Stimulated activated CD8-positive, alpha-beta memory T cell treated with anti-CD3 and anti-CD28 coated beads, Interleukin-7, amount 100 ng/mL, for 1 hour (primary cell): ENCODE measurements around the gene EYS.
"Not testable (repeated sequence)": the region's sequence is repeated elsewhere in the genome, so short reads cannot be mapped to it uniquely, and the experiment has no call there.

Experiments used
- DNase-seq, 2 donors: peaks; one replicate each; pipeline ENCODE4 v3.0.0-alpha.2; 2020; ENCODE audit warnings: low read depth in 2 of 2

EYS gene

GRCh38 chr6:64477391-64477790 is 1229.6 kb downstream of the EYS start:
- no peak for DNase-seq

- no peak for DNase-seq
Measured at GRCh38 chr6:64476935-64477334, 1230.1 kb downstream of the EYS start.

- DNase-seq = not testable (repeated sequence)
Measured at GRCh38 chr6:64469405-64469804, 1237.6 kb downstream of the EYS start.

GRCh38 chr6:64467656-64468055 is 1239.4 kb downstream of the EYS start:
- no peak for DNase-seq

GRCh38 chr6:64459411-64459944 is 1247.5 kb downstream of the EYS start:
- DNase-seq = no peak

- not testable (repeated sequence) for DNase-seq
Measured at GRCh38 chr6:64448101-64448500, 1258.9 kb downstream of the EYS start.

- no peak for DNase-seq
Measured at GRCh38 chr6:64445038-64445437, 1262.0 kb downstream of the EYS start.

GRCh38 chr6:64439274-64439673 is 1267.8 kb downstream of the EYS start:
- no peak for DNase-seq

GRCh38 chr6:64437996-64438395 is 1269.0 kb downstream of the EYS start:
- DNase-seq = no peak

GRCh38 chr6:64429926-64430325 is 1277.1 kb downstream of the EYS start:
- no peak for DNase-seq

GRCh38 chr6:64428186-64428585 is 1278.8 kb downstream of the EYS start:
- DNase-seq = no peak

GRCh38 chr6:64415926-64416325 is 1291.1 kb downstream of the EYS start:
- DNase-seq = no peak

GRCh38 chr6:64411226-64411625 is 1295.8 kb downstream of the EYS start:
- no peak for DNase-seq

GRCh38 chr6:64409948-64410347 is 1297.1 kb downstream of the EYS start:
- DNase-seq = no peak

- DNase-seq = no peak
Measured at GRCh38 chr6:64404396-64404795, 1302.6 kb downstream of the EYS start.

- DNase-seq = no peak
Measured at GRCh38 chr6:64383277-64383676, 1323.7 kb downstream of the EYS start.

- no peak for DNase-seq
Measured at GRCh38 chr6:64376394-64376793, 1330.6 kb downstream of the EYS start.

- DNase-seq = no peak
Measured at GRCh38 chr6:64357430-64357829, 1349.6 kb downstream of the EYS start.

- DNase-seq = no peak
Measured at GRCh38 chr6:64347411-64347810, 1359.6 kb downstream of the EYS start.

- no peak for DNase-seq
Measured at GRCh38 chr6:64335195-64335594, 1371.8 kb downstream of the EYS start.

GRCh38 chr6:64334636-64335035 is 1372.4 kb downstream of the EYS start:
- DNase-seq = no peak

- no peak for DNase-seq
Measured at GRCh38 chr6:64330694-64331307, 1376.2 kb downstream of the EYS start.

GRCh38 chr6:64326939-64327338 is 1380.1 kb downstream of the EYS start:
- DNase-seq = no peak

GRCh38 chr6:64325093-64325492 is 1381.9 kb downstream of the EYS start:
- DNase-seq = no peak
